K562 (cell line): ENCODE data around the gene KATNAL2. TPM values are rescaled to one million over a fixed set of nuclear protein-coding genes. Genes with fewer than 3 reads are reported as not detected.

Experiments used
- ATAC-seq: fragments of 200-7000 bp; cut with Tn5 transposase; 3 replicates; pipeline ENCODE4 v1.9.1; 2020; ENCODE audit warnings: moderate library complexity
- BruUV-seq: library from RNA; stranded (reverse); fragments of 400-500 nt; replicated peaks from 2 replicates; lab custom pipeline; 2021; lab: Mats Ljungman, UMichigan
- CTCF ChIA-PET: fragments of 300-600 bp; formaldehyde crosslinking; extraction: SDS; loops from one replicate; lab custom pipeline; 2021; ENCODE audit warnings: low intra/inter-chr PET ratio; lab: Yijun Ruan, JAX
- POLR2A ChIA-PET: fragments of 300-600, 350-650 bp; sonication (Branson Sonifier 250); formaldehyde crosslinking; extraction: SDS; loops from one replicate; lab custom pipeline; 2021; ENCODE audit warnings: antibody characterized with exemption, inconsistent platforms; lab: Yijun Ruan, JAX
- DNase-seq, 4 experiments: peaks; one replicate each; pipeline versions ENCODE4 v3.0.0 to v3.0.0-alpha.2; 2011 to 2018; ENCODE audit warnings: low spot score in 3 of 4, mixed read lengths in 3 of 4; ENCODE audit errors: extremely low read depth in 1 of 4
- FAIRE-seq: peaks from 2 replicates; lab custom pipeline; 2011; peaks lifted over from hg19 to GRCh38; lab: Jason Lieb, UNC
- H2AFZ ChIP-seq: 2 replicates; pipeline ENCODE4 v1.6.0; 2011; ENCODE audit warnings: low read depth, low read length, control low read depth, inconsistent platforms
- H3K27ac ChIP-seq: fragments of 200-600 bp; 3 replicates; pipeline ENCODE4 v1.8.0; 2011; ENCODE audit warnings: low read depth, mild to moderate bottlenecking, control low read depth, inconsistent platforms, low read length, moderate library complexity, mixed read lengths; ENCODE audit errors: extremely low read depth
- H3K27me3 ChIP-seq, 2 experiments: fragments of 300-600 bp in 1 of 2; 2 replicates in 1 of 2; 3 replicates in 1 of 2; pipeline versions ENCODE4 v1.6.0 to v1.8.0; 2011; ENCODE audit warnings: inconsistent platforms in 2 of 2, low read length in 2 of 2, mild to moderate bottlenecking in 1 of 2, mixed read lengths in 1 of 2, moderate library complexity in 1 of 2; ENCODE audit not compliant: control insufficient read depth in 2 of 2, insufficient read depth in 2 of 2
- H3K36me3 ChIP-seq: fragments of 300-600 bp; 3 replicates; pipeline ENCODE4 v1.8.0; 2011; ENCODE audit warnings: mild to moderate bottlenecking, low read length, inconsistent platforms; ENCODE audit not compliant: control insufficient read depth, insufficient read depth
- H3K4me1 ChIP-seq, 2 experiments: fragments of 200-600 bp in 1 of 2; replicated peaks in 1 of 2; 2 replicates in 1 of 2; 3 replicates in 1 of 2; pipeline versions ENCODE4 v1.5.1 to v1.8.0; 2011; ENCODE audit warnings: inconsistent platforms in 2 of 2, low read length in 2 of 2, mild to moderate bottlenecking in 1 of 2, mixed read lengths in 1 of 2, moderate library complexity in 1 of 2; ENCODE audit not compliant: control insufficient read depth in 2 of 2, insufficient read depth in 2 of 2
- H3K4me2 ChIP-seq: 2 replicates; pipeline ENCODE4 v1.6.1; 2011; ENCODE audit warnings: low read length, control low read depth, inconsistent platforms, mixed read lengths; ENCODE audit not compliant: insufficient read depth
- H3K4me3 ChIP-seq: fragments of 200-600 bp; sonication (generic), shearing (Covaris generic); 2 replicates; pipeline ENCODE4 v1.5.1; 2016; ENCODE audit warnings: control low read depth, inconsistent platforms
- H3K79me2 ChIP-seq: fragments of 200-600 bp; 3 replicates; pipeline ENCODE4 v1.8.0; 2011; ENCODE audit warnings: low read length, inconsistent platforms; ENCODE audit not compliant: control insufficient read depth, insufficient read depth
- H3K9ac ChIP-seq, 2 experiments: 2 replicates each; pipeline versions ENCODE4 v1.6.0 to v1.6.1; 2011; ENCODE audit warnings: low read depth in 2 of 2, low read length in 2 of 2, control low read depth in 1 of 2, inconsistent platforms in 1 of 2, mild to moderate bottlenecking in 1 of 2, mixed read lengths in 1 of 2; ENCODE audit not compliant: insufficient read depth in 1 of 2
- H3K9me1 ChIP-seq: one replicate; pipeline ENCODE4 v1.6.0; 2011; ENCODE audit warnings: inconsistent platforms, mild to moderate bottlenecking, low read length, moderate library complexity; ENCODE audit not compliant: control insufficient read depth, insufficient read depth
- H3K9me3 ChIP-seq: replicated peaks from 2 replicates; pipeline ENCODE4 v1.5.1; 2011; ENCODE audit warnings: low read depth, low read length, inconsistent platforms; ENCODE audit not compliant: control insufficient read depth, insufficient read depth
- H4K20me1 ChIP-seq: replicated peaks from 2 replicates; pipeline ENCODE4 v1.6.1; 2011; ENCODE audit warnings: low read length, inconsistent platforms, mixed read lengths; ENCODE audit not compliant: control insufficient read depth, insufficient read depth
- CTCF ChIP-seq, 3 experiments: IDR thresholded peaks in 2 of 3; conservative IDR thresholded peaks in 1 of 3; 2 replicates each; pipeline ENCODE4 v1.5.1; 2011 to 2012; ENCODE audit warnings: low read length in 3 of 3, mild to moderate bottlenecking in 3 of 3, control low read depth in 2 of 3, improper control_type of control experiment in 1 of 3, inconsistent platforms in 1 of 3, low read depth in 1 of 3, mixed read lengths in 1 of 3, moderate library complexity in 1 of 3; ENCODE audit not compliant: insufficient read depth in 2 of 3
- KLF10 ChIP-seq: fragments of 250-450 bp; sonication (Bioruptor Pico); IDR thresholded peaks from 2 replicates; pipeline ENCODE4 v1.6.1; 2021; ENCODE audit warnings: matching md5 sums
- RAD21 ChIP-seq, 2 experiments: fragments of 250-450 bp in 1 of 2; fragments of 450-650 bp in 1 of 2; sonication (Bioruptor Pico) in 1 of 2; formaldehyde crosslinking in 1 of 2; IDR thresholded peaks in 1 of 2; conservative IDR thresholded peaks in 1 of 2; 2 replicates each; pipeline versions ENCODE4 v1.4.0 to v1.8.0; 2020 to 2022; ENCODE audit warnings: mild to moderate bottlenecking in 2 of 2, moderate library complexity in 1 of 2
- RBBP5 ChIP-seq: fragments of 200-600 bp; sonication (generic); IDR thresholded peaks from 2 replicates; pipeline ENCODE4 v1.6.1; 2012; ENCODE audit warnings: borderline replicate concordance, mild to moderate bottlenecking, low read length, control low read depth, inconsistent platforms; ENCODE audit not compliant: insufficient read depth, poor library complexity, severe bottlenecking
- RCOR1 ChIP-seq, 2 experiments: IDR thresholded peaks; 2 replicates each; pipeline ENCODE4 v1.6.1; 2012; ENCODE audit warnings: low read depth in 2 of 2, low read length in 2 of 2, borderline replicate concordance in 1 of 2, improper control_type of control experiment in 1 of 2
- REST ChIP-seq, 2 experiments: fragments of 450-650 bp; formaldehyde crosslinking in 1 of 2; IDR thresholded peaks; 2 replicates each; pipeline versions ENCODE4 v1.4.0 to v1.6.1; 2014 to 2020; ENCODE audit warnings: mild to moderate bottlenecking in 2 of 2, borderline replicate concordance in 1 of 2, low read depth in 1 of 2
- TAF1 ChIP-seq: IDR thresholded peaks from 2 replicates; pipeline ENCODE4 v1.6.1; 2011; ENCODE audit warnings: mild to moderate bottlenecking, low read length, moderate library complexity; ENCODE audit not compliant: insufficient read depth, control insufficient read depth, severe bottlenecking; ENCODE audit errors: extremely low read depth
- U2AF1 ChIP-seq: fragments of 200-400 bp; formaldehyde crosslinking; optimal IDR thresholded peaks from 2 replicates; pipeline ENCODE3; 2017; ENCODE audit warnings: mild to moderate bottlenecking, low read depth, low read length, moderate library complexity
- ZNF232 ChIP-seq: sonication (generic); formaldehyde crosslinking; IDR thresholded peaks from 2 replicates; pipeline ENCODE4 v1.8.0; 2022; ENCODE audit warnings: mild to moderate bottlenecking, missing genetic modification reagents
- WGBS: fragments of 100-300 bp; shearing (Covaris generic); methylation state at CpG from one replicate; pipeline ENCODE4 v1.1.6; 2016; ENCODE audit warnings: low coverage, mixed read lengths; ENCODE audit not compliant: insufficient coverage; ENCODE audit errors: missing lambda C conversion rate; 5-methylcytosine and 5-hydroxymethylcytosine counted together
- in situ Hi-C: fragments of 300-500 bp; cut with MboI; formaldehyde crosslinking; loops from 4 replicates; pipeline ENCODE4 v1.15.0; 2018; ENCODE audit warnings: inconsistent platforms, mixed read lengths
- intact Hi-C: fragments of 100-400 bp; cut with micrococcal nuclease; formaldehyde crosslinking; loops from 2 replicates; pipeline ENCODE4 v1.14.2; 2022
- polyA plus RNA-seq, 8 experiments: library from polyadenylated mRNA; depleted of rRNA in 4 of 8; stranded (reverse) in 5 of 8; unstranded in 3 of 8; fragments of >200 nt; fragmentation: Nextera tagmentation in 2 of 8; fragmentation: Illumina TruSeq in 1 of 8; extraction: Ambion mirVana in 2 of 8; extraction: Trizol in 1 of 8; gene quantifications; 2 replicates each; pipeline versions ENCODE4 v1.2.1 to v1.2.3, GENCODE V29; 2011 to 2014; ENCODE audit warnings: inconsistent platforms in 1 of 8, missing spikeins in 1 of 8
- total RNA-seq, 7 experiments: library from RNA; depleted of rRNA in 6 of 7; stranded (reverse); fragments of >200 nt in 6 of 7; fragmentation: Illumina TruSeq in 2 of 7; extraction: Trizol in 2 of 7; gene quantifications; 2 replicates each; pipeline versions ENCODE4 v1.2.1 to v1.2.3, GENCODE V29; 2011 to 2021; ENCODE audit warnings: low replicate concordance in 1 of 7

Gene KATNAL2
- total and polyA plus RNA-seq, 9 of the 15 experiments (the other 6 are each of a cell fraction or from before 2014, with no cell fraction given): 0.08 to 1.2 (median 0.48) TPM

- 19% methylated on average over 9 of the region's 12 CpGs for WGBS
- peak; percentile 75 for FAIRE-seq
- CTCF ChIA-PET: interaction anchor here (0.6 to 3.2 kb wide), 7 partner anchors 21 to 649 kb away, joined by 3 to 39 read pairs (median 3); no protein-coding TSS in a partner anchor
- TF ChIP-seq KLF10 (no peak), RAD21 (CRISPR knock-in tag; conservative IDR thresholded peaks at IDR 0.05 in 1 of 2, IDR thresholded peaks at IDR 0.05 in 1 of 2) (peak; percentile 72 to 88), CTCF (IDR thresholded peaks at IDR 0.05 in 2 of 3, conservative IDR thresholded peaks at IDR 0.05 in 1 of 3; ENCODE audit: insufficient read depth in 2 of 3, low read depth in 1 of 3, low read length in 3 of 3) (peak; percentile 75 to 80 (median 79)), REST (IDR thresholded peaks at IDR 0.05; ENCODE audit: borderline replicate concordance) (peak; percentile 76; the same call in 1 of the 2 replicates), REST (CRISPR knock-in tag; IDR thresholded peaks at IDR 0.05; ENCODE audit: low read depth) (no peak), TAF1 (no peak), RBBP5 (no peak), ZNF232 (no peak), RCOR1 (IDR thresholded peaks at IDR 0.05; ENCODE audit: borderline replicate concordance in 1 of 2, low read depth in 2 of 2, low read length in 2 of 2) (peak in 1 of 2 experiments; percentile 40; a peak in 2 of 4 replicates), U2AF1 (no peak)
Measured at GRCh38 chr18:47100212-47100831, 182.9 kb downstream of the KATNAL2 start.

More at GRCh38 chr18:47100212-47100831, 182.9 kb downstream of the KATNAL2 start:
- BruUV-seq: no TSS peak
- Histone ChIP-seq H3K27me3 (no peaks in the 10 kb centered on the region), H4K20me1 (0 out of 2 replicates have a peak, but pooled peaks cover 3% of the 10 kb centered on the region), H2AFZ (no peak overlapping the region), H3K36me3 (no peaks in the 10 kb centered on the region), H3K79me2 (no peaks in the 10 kb centered on the region), H3K4me2 (no peak overlapping the region), H3K27ac (no peak overlapping the region), H3K4me3 (no peak overlapping the region), H3K9me3 (no peaks in the 10 kb centered on the region), H3K9ac (no peak overlapping the region), H3K4me1 (no peaks in the 10 kb centered on the region), H3K9me1 (no peaks in the 10 kb centered on the region)
- DNase-seq (peak; percentile 41 to 65 (median 48)), ATAC-seq (peak; percentile 93)
- POLR2A ChIA-PET: no interaction called here
- intact Hi-C loops (loop anchor here (1.0 kb wide), 1 partner anchor 105 kb away; no protein-coding TSS in a partner anchor), in situ Hi-C loops (loop anchor here (5.0 kb wide), 1 partner anchor 107 kb away; no protein-coding TSS in a partner anchor)
